Measurements from ENCODE around the gene GLI3. TPM values are rescaled to one million over a fixed set of nuclear protein-coding genes. Genes with fewer than 3 reads are reported as not detected.

GLI3 gene
- total RNA-seq, 4 donors from 2014 or later, result 23.1 to 41.3 (median 24.6) TPM

DNA sequence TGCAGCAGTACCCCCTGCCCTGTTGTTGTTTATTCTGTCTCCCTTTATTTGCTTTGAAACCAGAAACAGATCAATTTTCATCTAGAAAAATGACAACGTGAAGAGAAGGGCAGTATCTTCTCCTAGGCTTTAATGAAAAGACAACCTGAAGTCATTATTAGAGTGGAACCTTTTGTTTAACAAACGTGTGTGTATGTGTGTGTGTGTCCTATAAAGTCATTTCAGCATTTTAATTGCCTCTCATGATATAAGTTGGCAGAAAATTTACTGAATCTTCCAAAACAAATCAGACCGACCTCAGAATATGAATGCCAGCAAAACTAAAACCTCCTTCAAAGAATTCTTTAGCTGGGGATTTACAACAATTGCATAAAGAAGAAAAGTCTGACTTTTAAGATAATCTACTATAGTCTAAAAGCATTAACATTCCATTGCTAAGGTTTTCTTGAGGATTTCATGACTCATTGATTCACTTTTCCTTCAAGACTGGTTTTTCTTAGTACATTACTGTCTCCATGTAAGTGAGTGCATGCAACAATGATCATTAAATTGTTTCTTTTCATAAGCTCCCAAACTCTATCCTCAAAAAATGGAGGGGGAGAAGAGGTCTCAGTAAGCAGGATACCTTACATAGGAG lies 3.2 kb downstream of the GLI3 start:
- no peaks in the 10 kb centered on the region for H3K27me3 ChIP-seq
- TF ChIP-seq, protein P1, sequence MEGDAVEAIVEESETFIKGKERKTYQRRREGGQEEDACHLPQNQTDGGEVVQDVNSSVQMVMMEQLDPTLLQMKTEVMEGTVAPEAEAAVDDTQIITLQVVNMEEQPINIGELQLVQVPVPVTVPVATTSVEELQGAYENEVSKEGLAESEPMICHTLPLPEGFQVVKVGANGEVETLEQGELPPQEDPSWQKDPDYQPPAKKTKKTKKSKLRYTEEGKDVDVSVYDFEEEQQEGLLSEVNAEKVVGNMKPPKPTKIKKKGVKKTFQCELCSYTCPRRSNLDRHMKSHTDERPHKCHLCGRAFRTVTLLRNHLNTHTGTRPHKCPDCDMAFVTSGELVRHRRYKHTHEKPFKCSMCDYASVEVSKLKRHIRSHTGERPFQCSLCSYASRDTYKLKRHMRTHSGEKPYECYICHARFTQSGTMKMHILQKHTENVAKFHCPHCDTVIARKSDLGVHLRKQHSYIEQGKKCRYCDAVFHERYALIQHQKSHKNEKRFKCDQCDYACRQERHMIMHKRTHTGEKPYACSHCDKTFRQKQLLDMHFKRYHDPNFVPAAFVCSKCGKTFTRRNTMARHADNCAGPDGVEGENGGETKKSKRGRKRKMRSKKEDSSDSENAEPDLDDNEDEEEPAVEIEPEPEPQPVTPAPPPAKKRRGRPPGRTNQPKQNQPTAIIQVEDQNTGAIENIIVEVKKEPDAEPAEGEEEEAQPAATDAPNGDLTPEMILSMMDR (IDR thresholded peaks at IDR 0.05), result no peak
- no peak for TF ChIP-seq POLR2A (IDR thresholded peaks at IDR 0.05)
- no peak for TF ChIP-seq EP300 (IDR thresholded peaks at IDR 0.05)
- no peak for TF ChIP-seq POLR2AphosphoS5 (IDR thresholded peaks at IDR 0.05)
- no peak for DNase-seq (ENCODE audit: low spot score in 2 of 2)
- 21% methylated on average over 3 of the region's 3 CpGs for WGBS
- peaks cover 70% of the 10 kb centered on the region for H3K4me1 ChIP-seq
- H3K9me3 ChIP-seq, result no peaks in the 10 kb centered on the region
- peak overlapping the region; percentile 79 for H3K4me3 ChIP-seq
- H3K27ac ChIP-seq, result peak overlapping the region; percentile 22
- no peaks in the 10 kb centered on the region for H3K36me3 ChIP-seq

DNA sequence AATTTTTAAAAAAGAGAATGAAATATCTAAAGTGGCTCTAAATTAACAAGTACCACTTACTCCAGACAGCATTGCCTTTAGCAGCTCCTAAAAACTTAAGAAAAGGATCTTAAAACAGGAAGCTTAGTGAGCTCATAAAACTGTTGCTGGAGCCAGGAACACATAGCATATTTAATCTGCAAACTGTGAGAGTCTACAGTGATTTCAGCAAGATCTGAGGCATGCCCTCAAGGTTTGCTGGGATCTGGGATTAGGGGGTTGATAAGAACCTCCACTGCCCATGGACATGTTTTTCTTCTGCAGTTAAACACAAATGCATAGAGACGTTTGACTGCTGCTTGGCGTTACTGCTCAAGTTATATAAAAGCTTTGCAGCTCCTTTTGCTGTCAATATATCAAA lies 3.8 kb downstream of the GLI3 start:
- H3K27ac ChIP-seq, result peak overlapping the region; percentile 22
- H3K27me3 ChIP-seq, result no peaks in the 10 kb centered on the region
- TF ChIP-seq EP300 (IDR thresholded peaks at IDR 0.05), result no peak
- TF ChIP-seq POLR2A (IDR thresholded peaks at IDR 0.05), result no peak
- TF ChIP-seq POLR2AphosphoS5 (IDR thresholded peaks at IDR 0.05), result no peak
- TF ChIP-seq, protein P1 (IDR thresholded peaks at IDR 0.05), result no peak
- no peak overlapping the region for H3K4me3 ChIP-seq
- DNase-seq (ENCODE audit: low spot score in 2 of 2), result no peak
- no peaks in the 10 kb centered on the region for H3K36me3 ChIP-seq
- H3K9me3 ChIP-seq, result no peaks in the 10 kb centered on the region
- H3K4me1 ChIP-seq, result peaks cover 70% of the 10 kb centered on the region
- 41% methylated on average over 2 of the region's 2 CpGs for WGBS

DNA sequence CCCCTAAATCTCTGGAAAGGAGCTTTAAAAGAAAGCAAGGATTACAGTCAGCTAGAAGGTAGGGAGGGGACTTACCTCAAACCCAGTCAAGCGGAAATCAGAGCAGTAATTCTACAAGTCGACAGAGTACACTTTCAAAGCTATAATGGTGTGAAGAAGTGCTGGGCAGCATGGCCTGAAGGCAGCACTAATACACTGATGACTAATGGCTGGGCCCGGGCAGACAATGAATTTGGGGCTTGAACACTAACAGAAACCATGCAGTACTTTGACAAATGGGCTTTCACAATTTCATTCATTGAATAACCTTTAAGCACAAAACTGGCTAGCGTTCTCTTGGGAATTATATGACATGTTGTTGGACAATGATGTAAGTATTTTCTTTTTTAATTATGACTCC lies 4.7 kb downstream of the GLI3 start:
- Histone ChIP-seq H3K4me1 (peaks cover 76% of the 10 kb centered on the region), H3K27ac (peak overlapping the region; percentile 22)
- DNase-seq (ENCODE audit: low spot score in 2 of 2), result peak in 1 of 2 donors; percentile 80

DNA sequence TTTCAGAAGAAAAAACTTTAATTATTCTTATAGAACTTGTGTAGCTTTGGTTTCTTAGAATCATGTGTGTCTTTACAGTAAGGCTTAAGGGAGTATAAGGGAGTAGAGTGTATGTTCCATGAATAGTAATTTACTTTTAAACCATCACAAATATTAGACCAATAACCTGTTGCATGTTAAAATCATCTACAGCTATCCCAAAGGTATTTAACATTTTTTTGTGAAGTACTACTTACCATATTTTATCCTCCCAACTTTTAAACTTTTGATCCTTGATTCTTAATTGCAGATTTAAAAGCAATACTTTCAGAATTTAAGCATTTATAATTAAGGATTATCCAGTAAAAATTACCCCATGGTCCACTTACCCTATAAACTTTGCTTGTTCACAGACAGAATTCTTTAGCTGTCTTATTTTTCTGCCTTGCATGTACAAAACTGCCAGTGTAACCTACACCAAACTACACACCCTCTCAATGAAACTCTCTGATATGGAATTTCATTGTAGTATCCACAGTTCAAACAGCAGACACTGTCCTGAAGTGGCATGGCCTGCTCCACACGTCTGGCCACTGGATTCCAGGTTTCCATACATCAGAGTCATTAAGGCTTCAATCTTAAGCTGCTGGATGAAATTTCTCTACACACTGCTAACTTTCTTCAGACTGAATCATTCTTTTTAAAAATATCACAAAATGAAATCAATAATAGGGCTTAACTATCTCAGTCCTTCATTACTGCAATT lies 5.8 kb downstream of the GLI3 start:
- H3K27me3 ChIP-seq, result no peaks in the 10 kb centered on the region
- no peak for DNase-seq (ENCODE audit: low spot score in 2 of 2)
- TF ChIP-seq POLR2A (IDR thresholded peaks at IDR 0.05) (no peak), POLR2AphosphoS5 (IDR thresholded peaks at IDR 0.05) (no peak), EP300 (IDR thresholded peaks at IDR 0.05) (no peak)
- TF ChIP-seq, protein P1 (IDR thresholded peaks at IDR 0.05), result no peak
- no peaks in the 10 kb centered on the region for H3K36me3 ChIP-seq
- H3K4me3 ChIP-seq, result no peak overlapping the region
- H3K27ac ChIP-seq, result no peak overlapping the region
- H3K4me1 ChIP-seq, result peaks cover 85% of the 10 kb centered on the region
- WGBS, result 72% methylated on average over 1 of the region's 1 CpG
- H3K9me3 ChIP-seq, result no peaks in the 10 kb centered on the region

More for the DNA sequence above, 4.7 kb downstream of the GLI3 start:
- Histone ChIP-seq H3K27me3 (no peaks in the 10 kb centered on the region), H3K36me3 (no peaks in the 10 kb centered on the region), H3K4me3 (no peak overlapping the region), H3K9me3 (no peaks in the 10 kb centered on the region)
- WGBS, result 30% methylated on average over 4 of the region's 4 CpGs
- TF ChIP-seq POLR2A (IDR thresholded peaks at IDR 0.05) (no peak), EP300 (IDR thresholded peaks at IDR 0.05) (no peak), POLR2AphosphoS5 (IDR thresholded peaks at IDR 0.05) (no peak)
- TF ChIP-seq, protein P1 (IDR thresholded peaks at IDR 0.05), result no peak

DNA sequence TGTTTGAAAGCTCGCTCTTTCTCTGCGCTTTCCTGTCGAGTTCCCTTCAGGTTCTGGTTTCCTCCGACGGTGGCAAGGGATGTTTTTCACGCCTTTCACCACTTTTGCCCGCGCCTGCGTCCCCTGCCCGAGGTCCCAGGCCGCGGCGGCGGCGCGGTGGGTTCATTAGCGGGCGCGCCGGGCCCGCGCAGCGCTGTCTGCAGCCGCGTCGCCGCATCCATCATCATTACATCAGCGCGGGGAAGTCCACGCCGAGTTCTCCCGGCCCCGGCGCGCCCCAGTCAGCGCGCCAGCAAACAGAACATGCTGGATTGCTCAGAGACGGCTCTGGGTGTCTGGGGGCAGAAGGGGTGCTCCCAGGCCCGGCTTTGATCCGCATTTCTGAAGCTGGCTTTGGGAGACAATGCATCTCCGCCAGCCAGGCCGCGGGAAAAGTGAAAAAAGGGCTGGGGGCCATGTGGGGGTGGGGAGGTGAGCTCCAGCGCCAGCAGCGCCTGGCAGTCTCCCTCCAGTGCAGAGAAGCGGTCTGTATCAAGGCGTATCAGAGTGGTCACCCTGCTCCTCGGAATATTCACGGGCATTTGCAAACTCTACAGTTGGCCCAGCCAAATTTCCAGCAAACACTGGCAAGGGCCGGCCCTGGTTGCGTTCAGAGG lies 8.9 kb downstream of the GLI3 start:
- no peaks in the 10 kb centered on the region for H3K27me3 ChIP-seq
- 14% methylated on average over 31 of the region's 51 CpGs for WGBS
- H3K27ac ChIP-seq, result peak overlapping the region; percentile 63

More for the DNA sequence above, 8.9 kb downstream of the GLI3 start:
- H3K36me3 ChIP-seq, result no peaks in the 10 kb centered on the region
- TF ChIP-seq EP300 (IDR thresholded peaks at IDR 0.05), result no peak
- TF ChIP-seq, protein P1 (IDR thresholded peaks at IDR 0.05), result no peak
- no peak for TF ChIP-seq POLR2AphosphoS5 (IDR thresholded peaks at IDR 0.05)
- no peak for TF ChIP-seq POLR2A (IDR thresholded peaks at IDR 0.05)
- no peaks in the 10 kb centered on the region for H3K9me3 ChIP-seq
- H3K4me3 ChIP-seq, result peak overlapping the region; percentile 47
- H3K4me1 ChIP-seq, result peaks cover 55% of the 10 kb centered on the region
- DNase-seq (ENCODE audit: low spot score in 2 of 2), result peak in 1 of 2 donors; percentile 71

Measured in suprapubic skin (tissue), 4 donors.